Activated CD4-positive, alpha-beta T cell treated with anti-CD3 and anti-CD28 coated beads, Interleukin-2, amount 10 ng/mL, durations not matched to agents 7 days and 5 days (primary cell): Measurements from ENCODE around the gene ZNF532. TPM values are rescaled to one million over a fixed set of nuclear protein-coding genes. Genes with fewer than 3 reads are reported as not detected.
"Not testable (repeated sequence)": the region's sequence is repeated elsewhere in the genome, so short reads cannot be mapped to it uniquely, and the experiment has no call there.

Experiments used
- CTCF ChIA-PET: fragments of 350-600 bp; sonication (Branson Sonifier 250); formaldehyde crosslinking; loops from one replicate; lab custom pipeline; 2021; ENCODE audit warnings: antibody characterized with exemption; lab: Charles Lee
- POLR2A ChIA-PET: fragments of 350-600 bp; sonication (Branson Sonifier 250); formaldehyde crosslinking; loops from one replicate; lab custom pipeline; 2021; ENCODE audit warnings: antibody characterized with exemption; lab: Charles Lee
- DNase-seq: peaks from one replicate; pipeline ENCODE4 v3.0.0-alpha.2; 2020
- H3K27ac Mint-ChIP-seq: one replicate; pipeline ENCODE4 v1.8.0; 2021; ENCODE audit warnings: mild to moderate bottlenecking, moderate library complexity, mixed read lengths
- H3K27me3 Mint-ChIP-seq: one replicate; pipeline ENCODE4 v1.8.0; 2021; ENCODE audit warnings: mixed read lengths
- H3K36me3 Mint-ChIP-seq: one replicate; pipeline ENCODE4 v1.8.0; 2021; ENCODE audit warnings: low read depth, mixed read lengths
- H3K4me1 Mint-ChIP-seq: one replicate; pipeline ENCODE4 v1.8.0; 2021; ENCODE audit warnings: mixed read lengths
- H3K4me3 Mint-ChIP-seq: one replicate; pipeline ENCODE4 v1.8.0; 2021; ENCODE audit warnings: mild to moderate bottlenecking, moderate library complexity, mixed read lengths
- H3K9me3 Mint-ChIP-seq: one replicate; pipeline ENCODE4 v1.8.0; 2021; ENCODE audit warnings: mixed read lengths
- total RNA-seq, 2 experiments: library from RNA; stranded (reverse); gene quantifications; one replicate each; pipeline ENCODE4 v1.2.3, GENCODE V29; 2021

ZNF532 gene
- total RNA-seq, 2 experiments from 2014 or later = 2.7 to 2.8 TPM

GRCh38 chr18:59024829-59025228, 160.2 kb downstream of the ZNF532 start:
- no peak for DNase-seq
- Mint-ChIP-seq H3K36me3 (no peaks in the 10 kb centered on the region), H3K4me1 (no peaks in the 10 kb centered on the region), H3K9me3 (no peaks in the 10 kb centered on the region), H3K27ac (no peak overlapping the region), H3K4me3 (no peak overlapping the region), H3K27me3 (peaks cover 7% of the 10 kb centered on the region)
- ChIA-PET POLR2A (no interaction called here), CTCF (interaction anchor here (1.6 kb wide), 1 partner anchor 11 kb away, joined by 6 read pairs; no protein-coding TSS in a partner anchor)

GRCh38 chr18:59025532-59025931, 160.9 kb downstream of the ZNF532 start:
- H3K9me3 Mint-ChIP-seq, DNase-seq, H3K27me3 Mint-ChIP-seq, H3K4me3 Mint-ChIP-seq, H3K27ac Mint-ChIP-seq, POLR2A ChIA-PET, H3K36me3 Mint-ChIP-seq, CTCF ChIA-PET, H3K4me1 Mint-ChIP-seq: not testable (repeated sequence)

- Mint-ChIP-seq H3K36me3 (no peaks in the 10 kb centered on the region), H3K9me3 (no peaks in the 10 kb centered on the region), H3K27ac (no peak overlapping the region), H3K4me3 (no peak overlapping the region), H3K4me1 (no peaks in the 10 kb centered on the region), H3K27me3 (no peaks in the 10 kb centered on the region)
- CTCF ChIA-PET = no interaction called here
- no peak for DNase-seq
- POLR2A ChIA-PET = no interaction called here
Measured at GRCh38 chr18:59026364-59026763, 161.7 kb downstream of the ZNF532 start.

GRCh38 chr18:59026831-59027410, 162.2 kb downstream of the ZNF532 start:
- Mint-ChIP-seq H3K4me1 (no peaks in the 10 kb centered on the region), H3K36me3 (no peaks in the 10 kb centered on the region), H3K27ac (no peak overlapping the region), H3K4me3 (no peak overlapping the region), H3K27me3 (no peaks in the 10 kb centered on the region), H3K9me3 (no peaks in the 10 kb centered on the region)
- POLR2A ChIA-PET = no interaction called here
- no peak for DNase-seq
- CTCF ChIA-PET = no interaction called here

- no peaks in the 10 kb centered on the region for H3K9me3 Mint-ChIP-seq
- H3K4me3 Mint-ChIP-seq = no peak overlapping the region
- H3K4me1 Mint-ChIP-seq = no peaks in the 10 kb centered on the region
- no peak for DNase-seq
- ChIA-PET POLR2A (no interaction called here), CTCF (no interaction called here)
- no peaks in the 10 kb centered on the region for H3K36me3 Mint-ChIP-seq
- H3K27me3 Mint-ChIP-seq = no peaks in the 10 kb centered on the region
- no peak overlapping the region for H3K27ac Mint-ChIP-seq
Measured at GRCh38 chr18:59029663-59030429, 165.2 kb downstream of the ZNF532 start.

GRCh38 chr18:59032308-59032707, 167.6 kb downstream of the ZNF532 start:
- ChIA-PET CTCF (no interaction called here), POLR2A (no interaction called here)
- Mint-ChIP-seq H3K4me3 (no peak overlapping the region), H3K36me3 (no peaks in the 10 kb centered on the region), H3K27me3 (no peaks in the 10 kb centered on the region), H3K9me3 (no peaks in the 10 kb centered on the region), H3K27ac (no peak overlapping the region), H3K4me1 (no peaks in the 10 kb centered on the region)
- no peak for DNase-seq

- Mint-ChIP-seq H3K4me3 (no peak overlapping the region), H3K9me3 (no peaks in the 10 kb centered on the region), H3K27ac (no peak overlapping the region), H3K36me3 (no peaks in the 10 kb centered on the region), H3K27me3 (no peaks in the 10 kb centered on the region), H3K4me1 (peaks cover 1% of the 10 kb centered on the region)
- ChIA-PET CTCF (interaction anchor here (0.6 kb wide), 1 partner anchor 83 kb away, joined by 4 read pairs; no protein-coding TSS in a partner anchor), POLR2A (no interaction called here)
- DNase-seq = no peak
Measured at GRCh38 chr18:59033359-59033758, 168.7 kb downstream of the ZNF532 start.

GRCh38 chr18:59033974-59034373, 169.3 kb downstream of the ZNF532 start:
- Mint-ChIP-seq H3K4me1 (peaks cover 2% of the 10 kb centered on the region), H3K36me3 (no peaks in the 10 kb centered on the region), H3K9me3 (no peaks in the 10 kb centered on the region), H3K4me3 (no peak overlapping the region), H3K27me3 (no peaks in the 10 kb centered on the region), H3K27ac (no peak overlapping the region)
- ChIA-PET CTCF (interaction anchor here (0.6 kb wide), 1 partner anchor 141 kb away, joined by 3 read pairs; no protein-coding TSS in a partner anchor), POLR2A (no interaction called here)
- no peak for DNase-seq

- Mint-ChIP-seq H3K36me3 (no peaks in the 10 kb centered on the region), H3K4me1 (peaks cover 2% of the 10 kb centered on the region), H3K9me3 (no peaks in the 10 kb centered on the region), H3K27me3 (no peaks in the 10 kb centered on the region), H3K4me3 (no peak overlapping the region), H3K27ac (no peak overlapping the region)
- no peak for DNase-seq
- ChIA-PET POLR2A (no interaction called here), CTCF (no interaction called here)
Measured at GRCh38 chr18:59035591-59035990, 170.9 kb downstream of the ZNF532 start.

Other genes starting within 250 kb of the ZNF532 start
- gene ALPK2, start 235.8 kb upstream of the ZNF532 start, total RNA-seq = not detected
- gene MALT1, start 193.4 kb upstream of the ZNF532 start, total RNA-seq = 10 to 100 TPM; 52.1 to 57.0 TPM